Activated CD8-positive, alpha-beta memory T cell treated with anti-CD3 and anti-CD28 coated beads for 1 hour (primary cell): ENCODE data around the gene SMLR1.

Source experiments
- DNase-seq, 2 donors: peaks; one replicate each; pipeline ENCODE4 v3.0.0-alpha.2; 2020; ENCODE audit warnings: low read depth in 1 of 2; ENCODE audit errors: extremely low read depth in 1 of 2

The SMLR1 gene

DNA sequence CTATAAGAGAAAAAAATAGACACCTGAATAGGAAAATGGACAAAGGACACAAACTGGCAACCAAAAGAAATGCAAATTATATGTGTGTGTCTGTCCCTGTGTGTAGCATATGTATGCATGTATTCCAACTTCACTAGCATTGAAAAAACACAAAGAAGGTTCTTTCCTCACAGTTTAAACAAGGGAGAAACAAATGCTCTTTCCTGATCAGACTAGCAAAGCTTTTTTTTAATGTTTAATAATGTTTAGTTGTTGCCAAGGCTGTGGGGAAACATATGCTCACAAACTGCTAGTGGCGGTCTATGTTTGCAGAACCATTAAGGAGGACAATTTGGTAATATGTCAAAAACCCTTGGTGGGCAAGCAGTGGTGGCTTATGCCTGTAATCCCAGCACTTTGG, 22.4 kb downstream of the SMLR1 start:
- no peak for DNase-seq

DNA sequence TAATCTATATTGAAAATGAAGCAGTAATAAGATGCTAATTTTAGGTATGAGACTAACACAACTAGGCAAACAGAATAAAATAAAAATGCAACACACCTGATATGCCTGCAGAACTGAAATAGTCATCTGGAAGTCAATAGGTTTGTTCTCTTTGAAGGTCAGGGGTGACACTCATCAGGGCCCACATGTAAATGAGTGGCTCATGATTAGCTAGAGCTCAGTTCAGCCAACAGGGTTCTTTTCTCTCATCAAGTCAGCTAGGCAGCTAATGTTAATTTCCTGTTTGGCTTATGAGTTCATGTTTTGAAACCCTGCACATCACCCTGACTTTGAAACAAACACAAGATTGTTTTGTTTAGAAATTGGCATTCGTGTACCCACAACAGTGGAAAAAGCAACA, 23.8 kb downstream of the SMLR1 start:
- DNase-seq: no peak

DNA sequence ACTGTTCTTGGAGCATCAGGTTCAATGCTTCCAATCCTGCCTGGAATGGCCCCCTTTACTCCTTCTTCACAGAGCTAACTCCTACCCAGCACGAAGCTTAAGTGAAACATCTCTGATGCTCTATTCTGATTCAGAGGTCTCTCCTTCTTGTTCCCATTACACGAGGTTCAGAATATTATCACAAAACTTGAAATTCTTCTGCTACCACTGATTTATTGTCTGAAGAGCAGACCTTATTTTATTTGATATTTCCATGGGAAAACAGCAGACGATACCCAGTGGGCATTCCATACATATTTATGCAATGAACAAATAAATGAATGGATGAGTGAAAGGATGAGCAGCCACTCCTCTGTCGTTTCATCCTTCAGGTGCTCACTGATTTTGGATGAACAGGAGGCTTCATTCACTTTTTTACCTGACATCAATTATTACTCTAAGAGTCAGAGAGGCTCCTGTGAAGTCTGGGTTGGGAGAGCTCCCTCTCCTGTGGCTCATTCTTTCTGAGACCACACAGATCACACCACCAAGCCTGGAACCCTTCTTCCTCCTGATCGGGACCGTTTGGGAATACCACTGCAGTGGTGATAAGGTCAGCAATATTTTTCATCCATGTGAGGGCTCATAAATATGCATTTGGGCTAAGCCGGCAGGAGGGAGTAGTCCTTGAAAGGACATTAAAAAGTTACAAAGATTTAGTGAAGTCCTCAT, 25.8 kb downstream of the SMLR1 start:
- DNase-seq: no peak

DNA sequence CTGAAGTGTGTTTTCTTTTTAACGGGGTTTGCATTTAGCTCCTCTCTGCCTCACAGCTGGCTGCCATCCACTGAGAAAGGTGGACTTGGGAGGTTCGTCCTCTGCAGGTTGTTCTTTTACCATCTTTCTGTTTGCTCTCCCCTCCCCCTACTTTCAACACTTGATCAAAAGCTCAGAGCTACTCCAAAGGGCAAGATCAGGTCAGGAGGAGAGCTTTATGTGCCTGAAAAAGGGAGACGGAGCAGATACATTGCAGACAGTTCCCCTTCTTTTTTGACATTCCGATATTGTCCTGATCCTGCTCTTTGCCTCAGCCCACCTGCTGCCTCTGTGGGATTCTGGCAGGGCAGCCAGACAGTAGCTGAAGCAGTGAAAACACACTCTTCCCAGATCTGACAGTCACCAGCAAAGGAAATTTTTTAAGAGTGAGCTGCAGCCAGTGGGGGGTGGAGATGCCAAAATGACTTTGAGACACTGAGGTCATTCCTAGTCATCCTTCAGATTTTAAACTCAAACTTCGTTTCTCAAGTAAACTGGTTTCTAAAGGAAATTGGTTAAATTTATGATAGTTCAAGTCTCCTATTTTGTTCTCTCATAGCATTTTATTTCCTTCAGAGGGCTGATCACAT, 26.5 kb downstream of the SMLR1 start:
- DNase-seq: no peak

DNA sequence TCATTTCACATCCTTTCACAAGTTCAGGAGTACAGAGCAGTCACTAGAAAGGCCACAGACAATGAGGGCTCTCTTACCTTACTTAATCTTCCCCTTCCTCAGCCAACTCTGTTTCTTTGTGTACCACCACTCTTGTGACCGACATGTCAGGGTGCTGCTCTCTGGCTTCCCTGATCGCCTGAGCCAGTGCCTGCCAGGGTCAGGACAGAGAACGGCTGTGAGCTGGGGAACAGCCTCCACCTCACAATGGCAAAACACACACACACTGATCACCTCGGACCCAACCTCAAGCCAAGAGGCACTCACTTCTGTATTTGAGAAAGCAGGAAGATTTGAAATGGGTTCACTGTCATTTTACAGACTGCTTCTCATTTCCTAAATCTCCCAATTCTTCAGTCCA, 30.8 kb downstream of the SMLR1 start:
- DNase-seq: no peak

DNA sequence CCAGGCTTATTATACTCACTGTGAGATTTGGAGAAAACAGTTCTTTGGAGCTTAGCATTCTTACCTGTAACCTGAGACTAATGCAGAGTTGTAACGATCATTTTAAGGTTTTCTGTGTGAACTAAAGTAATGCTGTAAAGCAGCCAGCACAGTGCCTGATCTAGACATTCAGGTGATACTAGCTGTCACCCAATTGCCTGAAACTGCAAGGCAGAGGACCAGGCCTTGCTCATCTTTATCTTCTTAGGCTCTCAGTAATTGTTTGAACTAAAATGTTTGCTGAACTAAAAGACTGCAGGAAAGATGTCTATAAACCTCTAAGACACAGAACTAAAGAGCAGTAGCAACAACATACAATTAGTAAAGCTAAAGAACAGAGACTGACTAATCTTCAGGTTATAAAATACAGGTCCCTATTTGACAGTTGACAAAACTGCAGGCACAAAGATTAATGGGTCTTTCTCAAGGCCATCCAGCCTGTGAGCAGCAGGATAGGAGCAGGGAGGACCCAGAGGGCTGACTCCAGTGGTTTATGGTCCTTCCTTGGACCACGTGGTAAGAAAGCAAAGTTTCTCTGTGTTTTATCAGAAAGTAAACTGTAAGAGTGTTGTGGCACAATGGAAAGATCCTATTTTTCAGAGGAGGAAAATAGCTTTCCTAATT, 31.4 kb downstream of the SMLR1 start:
- DNase-seq: no peak

DNA sequence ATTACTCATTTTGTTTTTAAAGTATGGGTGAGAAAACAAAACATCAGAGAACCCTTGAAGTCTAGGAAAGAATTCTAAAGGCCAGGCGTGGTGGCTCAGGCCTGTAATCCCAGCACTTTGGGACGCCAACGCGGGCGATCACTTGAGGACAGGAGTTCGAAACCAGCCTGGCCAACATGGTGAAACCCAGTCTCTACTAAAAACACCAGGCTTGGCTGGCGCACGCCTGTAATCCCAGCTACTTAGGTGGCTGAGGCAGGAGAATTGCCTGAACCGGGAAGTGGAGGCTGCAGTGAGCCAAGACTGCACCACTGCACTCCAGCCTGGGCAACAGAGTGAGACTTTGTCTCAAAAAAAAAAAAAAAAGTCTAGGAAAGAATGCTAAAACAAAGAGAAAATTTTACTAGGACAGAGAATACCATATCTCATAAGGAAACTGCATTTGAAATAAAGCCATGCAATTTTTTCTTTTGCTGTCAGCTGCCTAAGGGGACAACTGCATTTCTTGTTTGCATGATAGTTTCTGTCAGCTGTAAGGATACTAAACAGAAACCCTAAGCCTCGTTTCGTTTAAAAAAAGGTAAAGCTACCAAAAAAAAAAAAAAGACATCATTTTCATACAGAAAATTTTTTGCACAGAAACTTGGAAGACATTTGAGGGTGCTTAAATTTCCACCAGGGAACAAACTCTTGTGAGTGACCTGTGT, 32.1 kb downstream of the SMLR1 start:
- DNase-seq: no peak

DNA sequence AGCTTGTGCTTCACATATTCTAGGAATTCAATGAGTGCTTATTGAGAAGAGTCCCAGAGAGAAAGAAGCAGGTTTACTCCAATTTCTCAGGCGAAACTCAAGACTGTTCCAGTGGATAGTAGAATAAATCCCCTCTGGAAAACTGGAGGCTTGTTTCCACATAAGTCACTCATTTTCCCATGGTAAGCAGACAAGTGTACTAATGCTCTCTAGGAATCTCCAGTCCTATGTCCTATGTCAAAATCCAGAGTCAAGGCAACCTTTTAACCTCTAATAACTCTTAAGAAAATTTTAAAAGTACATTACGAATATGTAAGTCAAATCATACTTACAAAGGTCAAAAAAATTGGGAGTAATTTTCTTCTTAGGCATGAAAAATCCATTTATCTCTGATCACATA, 35.2 kb downstream of the SMLR1 start:
- no peak for DNase-seq

DNA sequence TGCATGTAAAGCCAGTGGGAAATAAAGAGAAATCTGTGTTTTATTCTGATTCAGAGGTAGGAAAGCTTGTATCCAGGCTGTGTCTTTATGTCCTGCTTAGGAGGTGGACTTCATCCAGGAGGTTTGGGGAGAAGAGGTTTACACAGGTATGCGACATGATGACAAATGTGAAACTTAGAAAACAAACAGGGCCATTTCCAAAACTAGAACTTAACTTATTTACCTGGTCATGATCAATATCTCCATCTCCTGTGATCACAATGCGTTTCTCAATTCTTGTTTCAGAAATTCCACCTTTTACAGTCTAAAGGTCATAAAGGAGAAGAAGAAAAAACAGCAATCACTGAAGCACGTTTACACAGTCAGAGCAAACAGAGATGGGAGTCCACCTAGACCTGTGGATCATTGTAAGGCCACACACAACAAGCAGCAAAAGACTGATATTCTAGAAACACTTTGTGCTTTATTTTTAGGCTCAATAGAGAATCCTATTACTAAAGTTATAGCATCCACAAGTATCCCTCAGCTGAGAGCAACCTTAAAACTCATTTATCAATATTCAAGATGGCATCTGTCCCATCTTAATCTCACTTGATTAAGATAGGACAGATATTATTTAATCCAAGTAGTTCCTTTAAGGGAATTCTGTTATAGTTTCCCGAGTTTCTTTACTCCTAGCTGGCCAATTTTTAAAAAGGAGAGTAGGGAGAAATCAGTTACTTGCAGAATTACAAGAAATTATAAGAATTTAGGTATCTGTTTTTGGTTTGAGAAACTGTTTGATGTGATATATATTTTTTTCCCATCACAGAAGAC, 36.4 kb downstream of the SMLR1 start:
- DNase-seq: no peak

DNA sequence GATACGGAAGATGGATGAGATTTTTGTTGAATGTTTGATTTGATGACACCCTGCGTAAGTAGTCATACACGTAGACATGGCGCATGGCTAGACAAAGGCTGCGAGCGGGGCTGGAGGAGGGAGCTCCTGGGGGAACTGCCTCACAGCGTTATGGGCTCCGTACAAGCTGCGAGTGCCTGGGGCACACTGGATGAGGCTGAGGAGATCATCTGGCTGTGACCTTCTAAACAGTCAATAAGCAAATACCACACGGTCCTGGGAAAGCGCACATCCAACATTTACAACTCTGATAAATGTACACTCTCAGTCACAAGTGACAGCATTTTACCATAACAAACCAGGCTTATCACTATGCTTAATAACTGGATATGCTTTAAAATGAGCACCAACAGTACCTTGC, 37.1 kb downstream of the SMLR1 start:
- no peak for DNase-seq

DNA sequence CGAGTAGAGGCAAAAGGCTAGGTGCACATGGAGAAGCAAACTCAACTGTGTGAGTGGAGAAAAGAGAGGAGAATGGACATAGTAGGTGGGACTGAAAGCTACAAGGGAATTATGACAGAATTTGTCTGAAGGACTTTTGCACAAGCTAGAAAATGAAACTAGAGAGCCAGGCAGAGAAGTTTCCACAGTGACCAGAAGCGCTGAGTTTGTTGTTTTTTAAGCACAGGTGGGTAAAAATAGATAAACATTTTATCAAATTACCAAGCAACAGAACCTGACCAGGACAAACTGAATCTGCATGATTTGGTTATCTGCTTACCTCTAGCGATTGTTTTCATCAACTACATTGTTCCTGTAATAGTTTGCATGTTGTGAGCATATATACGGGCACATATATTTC, 38.6 kb downstream of the SMLR1 start:
- DNase-seq: no peak

DNA sequence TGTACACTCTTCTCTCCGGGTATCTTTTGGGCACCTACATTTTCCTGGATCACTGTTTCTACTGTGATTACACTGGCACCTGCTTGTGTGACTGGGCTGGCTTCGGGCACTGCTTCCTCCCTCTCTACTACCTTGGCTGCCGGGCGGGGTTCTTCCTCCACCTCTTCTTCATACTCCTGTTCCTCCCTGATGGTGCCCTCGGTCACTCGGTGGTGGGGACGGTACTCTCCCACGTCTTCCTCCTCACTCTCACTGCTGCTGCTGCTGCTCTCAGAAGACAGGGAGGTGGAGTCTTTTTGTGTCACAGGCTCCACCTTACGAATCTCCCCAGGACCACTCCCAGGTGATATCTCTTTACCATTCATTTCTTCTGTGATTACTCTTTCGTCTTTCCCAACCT, 42.5 kb downstream of the SMLR1 start:
- DNase-seq: no peak

DNA sequence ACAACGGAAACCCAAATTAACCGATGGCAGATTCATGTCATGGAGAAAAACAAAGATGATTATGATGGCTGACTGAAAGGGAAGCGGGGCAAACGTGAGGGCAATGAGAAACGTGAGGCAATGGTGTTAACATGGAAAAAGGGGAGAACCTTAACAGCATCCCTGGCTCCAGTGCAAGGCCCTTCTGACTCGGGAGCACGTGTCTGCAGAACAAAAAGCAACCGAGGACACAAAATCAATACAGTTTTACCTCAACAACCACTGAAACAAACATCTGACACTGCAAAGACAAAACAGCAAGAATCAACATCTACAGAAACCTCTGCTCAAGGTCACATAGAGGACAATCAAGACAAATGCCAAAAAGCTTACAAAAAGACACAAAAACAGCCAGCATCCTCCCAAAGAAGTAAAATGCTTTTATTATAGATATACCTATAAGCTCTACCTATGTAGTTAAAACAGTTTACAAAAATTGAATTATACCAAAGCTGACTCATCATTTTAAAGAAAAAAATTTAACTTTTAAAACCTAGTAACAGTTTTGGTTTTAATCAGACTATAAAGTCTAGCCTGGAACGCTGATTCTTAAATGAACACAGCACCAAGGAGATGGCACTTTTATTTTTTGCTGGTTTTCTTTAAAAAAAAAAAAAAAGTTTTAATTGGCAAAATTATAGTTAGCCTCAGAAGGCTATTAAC, 43.1 kb downstream of the SMLR1 start:
- DNase-seq: no peak

DNA sequence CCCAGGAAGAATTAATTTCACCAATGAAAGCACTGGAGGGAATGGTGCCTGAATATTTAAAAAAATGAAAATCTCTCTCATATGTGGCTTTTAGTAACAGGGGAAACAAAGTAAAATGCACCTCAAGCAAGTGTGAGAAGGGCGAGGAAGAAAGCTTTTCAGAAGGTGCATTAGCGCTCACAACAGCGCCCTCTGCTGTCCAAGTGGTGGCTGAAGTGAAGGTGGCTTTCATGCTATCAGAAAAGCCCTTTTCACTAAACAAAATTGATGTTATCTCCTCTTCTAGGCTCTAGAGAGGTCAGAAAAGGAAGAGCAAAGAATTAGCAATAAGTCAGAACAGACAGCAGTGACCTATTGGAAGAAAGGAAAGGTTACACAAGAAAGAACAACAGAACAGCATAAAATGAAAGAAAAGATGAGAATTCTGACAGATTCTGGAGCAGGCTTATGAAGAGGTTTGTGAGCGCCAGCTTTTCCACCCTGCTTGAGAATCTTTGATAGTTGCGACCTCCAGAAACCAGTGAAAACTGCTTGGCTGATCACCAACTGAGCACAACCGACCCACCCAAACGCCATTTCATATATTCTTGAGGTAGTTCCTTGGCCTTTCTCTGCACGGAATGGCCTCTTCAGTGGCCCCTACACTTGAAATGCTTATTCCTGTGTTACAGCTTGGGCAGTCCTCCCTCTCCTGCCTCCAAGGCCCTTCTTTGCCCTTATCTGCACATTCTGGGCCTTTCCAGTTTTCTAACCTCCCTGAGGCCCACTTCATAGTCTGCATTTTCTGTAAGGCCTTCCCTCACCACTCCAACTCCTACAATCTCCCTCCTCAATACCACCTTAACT, 45.3 kb downstream of the SMLR1 start:
- peak; percentile 27 to 63 for DNase-seq

DNA sequence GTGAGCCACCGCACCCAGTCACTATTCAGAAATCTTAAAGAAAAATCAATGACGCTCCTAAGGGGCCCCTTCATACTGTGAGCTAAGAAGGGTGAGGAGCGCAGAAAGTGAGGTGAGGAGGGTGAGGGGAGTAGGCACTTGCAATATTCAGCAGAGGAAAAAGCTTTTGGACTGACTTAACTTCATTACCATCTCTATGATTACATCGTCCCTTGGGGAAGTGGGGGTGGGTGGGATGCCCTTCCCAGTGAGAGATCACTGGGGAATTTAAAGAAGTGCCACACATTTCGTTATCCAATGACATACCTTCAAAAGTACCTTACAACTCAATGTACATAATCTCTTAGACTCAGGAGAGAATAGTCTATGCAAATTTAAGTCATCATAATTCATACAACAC, 46.5 kb downstream of the SMLR1 start:
- no peak for DNase-seq

DNA sequence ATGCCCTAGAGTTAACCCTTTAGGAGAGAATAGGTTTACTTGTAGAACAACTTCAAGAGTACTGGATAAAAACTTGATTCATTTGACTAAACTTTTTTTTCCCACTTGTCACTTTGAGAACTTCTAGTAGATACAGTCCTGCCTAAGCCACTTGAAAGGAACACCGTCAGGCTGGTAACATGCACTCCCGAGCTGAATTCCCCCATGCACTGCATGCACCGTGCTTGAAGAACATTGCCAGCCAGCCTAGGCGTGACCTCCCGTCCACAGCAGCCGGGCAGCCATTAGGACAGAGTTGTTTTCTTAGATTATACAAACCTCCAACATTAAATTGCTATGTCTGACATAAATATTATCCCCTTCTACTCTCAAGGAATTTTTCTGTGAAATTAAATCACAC, 52.6 kb downstream of the SMLR1 start:
- DNase-seq: no peak

DNA sequence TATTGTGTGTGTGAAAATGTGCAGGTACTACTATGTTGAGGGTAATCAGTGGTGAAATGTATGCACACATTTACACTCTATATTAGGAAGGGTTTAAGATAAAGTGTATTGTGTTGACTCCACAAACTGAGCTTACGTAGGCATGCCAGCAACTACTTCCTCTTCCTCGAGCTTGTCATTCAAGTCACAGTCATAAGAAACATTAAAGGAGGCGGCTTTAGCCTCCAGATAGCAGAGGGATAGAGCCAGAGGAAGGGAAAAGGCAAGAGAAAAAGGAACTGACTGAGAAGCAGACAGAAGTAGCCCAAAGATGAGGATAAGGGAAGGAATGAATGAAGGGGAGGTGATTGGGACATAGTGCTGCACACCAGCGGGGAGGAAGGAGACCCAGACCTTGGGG, 55.2 kb downstream of the SMLR1 start:
- DNase-seq: no peak

DNA sequence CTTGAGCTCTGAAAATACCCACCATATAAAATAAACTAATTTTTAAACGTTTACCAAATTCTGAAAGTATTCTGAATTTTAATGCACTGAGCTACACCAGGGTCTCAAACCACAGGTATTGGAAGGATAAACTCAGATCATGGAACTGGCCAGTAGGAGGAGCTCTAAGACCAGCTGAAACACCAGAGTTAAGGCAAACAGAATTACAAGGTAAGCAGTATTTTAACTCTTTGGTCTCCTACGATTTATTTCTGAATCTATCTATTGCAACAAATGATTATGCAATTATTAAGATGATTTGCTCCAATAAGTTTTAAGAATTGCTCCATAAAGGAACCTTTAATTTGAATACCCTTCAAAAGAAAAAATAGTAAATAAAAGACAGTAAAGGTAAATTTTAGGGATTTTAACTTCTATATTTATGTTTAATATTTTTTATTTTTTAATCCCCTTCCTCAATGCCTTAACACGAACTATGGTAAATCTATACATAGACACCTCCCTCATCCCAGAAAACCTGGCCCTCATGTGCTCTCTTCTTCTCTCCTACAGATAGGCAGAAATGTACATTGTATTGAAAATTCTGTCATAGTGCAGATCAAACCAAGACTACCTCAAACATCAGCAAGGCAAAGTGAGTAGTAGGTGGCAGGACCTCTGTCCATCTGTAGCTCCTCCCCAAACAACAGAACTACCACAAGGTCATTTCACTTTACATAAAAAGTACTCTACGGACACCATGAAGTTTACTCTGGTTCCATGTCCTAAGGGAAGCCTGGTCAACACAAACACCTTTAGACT, 58.4 kb downstream of the SMLR1 start:
- DNase-seq: peak; percentile 37 to 43
